GM18520 (cell line): ENCODE results near the gene PTPRN2.
"Not testable (repeated sequence)": the region's sequence is repeated elsewhere in the genome, so short reads cannot be mapped to it uniquely, and the experiment has no call there.

Experiments used
- ATAC-seq: cut with Tn5 transposase; IDR thresholded peaks from one replicate; pipeline ENCODE4 v1.9.1; 2021; ENCODE audit not compliant: unreplicated experiment

Gene PTPRN2

GRCh38 chr7:158406364-158406763 is 181.3 kb downstream of the PTPRN2 start:
- no peak for ATAC-seq

DNA sequence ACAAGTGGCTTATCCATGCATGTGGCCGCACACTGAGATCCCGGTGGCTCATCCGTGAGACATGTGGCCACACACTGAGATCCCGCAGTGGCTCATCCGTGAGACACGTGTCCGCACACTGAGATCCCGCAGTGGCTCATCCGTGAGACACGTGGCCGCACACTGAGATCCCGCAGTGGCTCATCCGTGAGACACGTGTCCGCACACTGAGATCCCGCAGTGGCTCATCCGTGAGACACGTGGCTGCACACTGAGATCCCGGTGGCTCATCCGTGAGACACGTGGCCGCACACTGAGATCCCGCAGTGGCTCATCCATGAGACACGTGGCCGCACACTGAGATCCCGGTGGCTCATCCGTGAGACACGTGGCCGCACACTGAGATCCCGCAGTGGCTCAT is 181.9 kb downstream of the PTPRN2 start:
- ATAC-seq = not testable (repeated sequence)

GRCh38 chr7:158405324-158405723 is 182.3 kb downstream of the PTPRN2 start:
- no peak for ATAC-seq

GRCh38 chr7:158404031-158404761 is 183.4 kb downstream of the PTPRN2 start:
- ATAC-seq = no peak

DNA sequence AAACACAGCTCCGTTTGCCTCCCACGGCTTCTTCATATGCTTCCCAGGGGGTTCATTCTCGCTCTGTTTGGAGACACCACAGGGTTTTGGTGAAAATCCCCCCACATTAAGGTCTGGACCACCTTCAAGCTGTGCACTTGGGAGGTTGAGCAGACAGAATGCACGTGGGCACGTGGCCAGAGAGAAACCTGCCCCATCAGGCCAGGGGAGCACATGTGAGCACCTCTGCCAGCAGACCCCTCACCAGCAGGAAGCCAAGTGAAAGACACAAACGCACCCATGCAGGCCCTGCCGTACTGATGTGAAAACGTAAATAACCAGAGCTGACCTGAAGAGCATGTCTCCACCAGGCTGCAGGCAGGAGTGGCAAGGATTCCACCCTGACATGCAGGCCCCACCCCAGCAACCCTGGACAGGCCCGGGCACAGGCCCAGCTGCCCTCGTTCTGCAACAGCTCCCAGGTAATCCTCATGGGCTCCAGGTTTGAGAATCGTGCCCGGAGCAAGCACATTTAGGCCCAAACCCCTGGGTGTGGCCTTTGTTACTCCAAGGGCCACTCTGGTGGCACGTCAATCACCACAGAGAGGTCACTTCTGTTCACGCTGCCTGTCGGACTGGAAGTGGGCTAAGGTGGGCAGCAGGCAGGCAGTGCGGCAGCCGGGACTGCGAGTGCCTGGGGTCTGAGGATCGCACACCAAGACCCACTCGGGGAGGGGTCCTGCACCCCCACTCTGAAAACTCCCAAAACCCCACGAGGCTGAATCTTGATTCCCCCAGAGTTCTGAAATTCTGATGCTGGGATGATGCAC is 184.4 kb downstream of the PTPRN2 start:
- no peak for ATAC-seq

DNA sequence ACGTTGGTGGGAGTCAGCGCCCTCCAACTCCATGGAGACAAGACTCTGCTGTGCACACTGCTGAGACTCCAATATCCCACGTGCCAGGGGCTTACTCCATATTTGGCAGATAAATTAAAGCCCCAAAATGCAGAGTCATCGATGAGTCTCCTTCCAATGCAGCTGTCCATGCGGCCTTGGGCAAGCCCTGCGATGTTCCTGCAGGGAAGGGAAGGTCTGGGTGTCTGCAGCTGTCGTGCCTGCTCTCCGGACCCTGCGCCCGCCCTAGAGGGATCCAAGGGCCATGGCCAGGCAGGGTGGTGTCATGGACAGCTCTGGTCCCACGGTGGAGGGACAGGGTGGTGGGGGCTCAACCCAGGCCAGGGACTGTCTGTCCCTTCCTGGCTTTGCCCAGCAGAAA is 185.2 kb downstream of the PTPRN2 start:
- ATAC-seq = no peak

DNA sequence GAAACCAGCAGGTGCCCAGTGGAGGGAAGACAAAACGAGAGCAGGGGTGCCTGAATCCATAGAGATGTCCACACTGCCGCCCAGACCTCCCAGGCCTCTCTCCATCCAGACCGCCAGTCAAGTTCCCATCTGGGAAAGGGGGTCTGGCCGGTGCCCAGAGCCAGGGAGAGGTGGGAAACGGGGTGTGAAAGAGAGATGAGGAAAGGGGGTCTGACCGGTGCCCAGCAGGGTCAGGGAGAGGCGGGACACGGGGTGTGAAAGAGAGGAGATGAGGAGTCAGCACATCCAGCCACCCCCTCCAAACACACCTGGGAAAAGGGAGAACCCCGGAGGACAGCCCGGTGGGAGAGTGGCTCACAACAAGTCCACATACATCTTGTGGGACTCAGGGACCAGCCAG is 185.8 kb downstream of the PTPRN2 start:
- ATAC-seq = no peak

- ATAC-seq = no peak
Measured at GRCh38 chr7:158401295-158401694, 186.3 kb downstream of the PTPRN2 start.

DNA sequence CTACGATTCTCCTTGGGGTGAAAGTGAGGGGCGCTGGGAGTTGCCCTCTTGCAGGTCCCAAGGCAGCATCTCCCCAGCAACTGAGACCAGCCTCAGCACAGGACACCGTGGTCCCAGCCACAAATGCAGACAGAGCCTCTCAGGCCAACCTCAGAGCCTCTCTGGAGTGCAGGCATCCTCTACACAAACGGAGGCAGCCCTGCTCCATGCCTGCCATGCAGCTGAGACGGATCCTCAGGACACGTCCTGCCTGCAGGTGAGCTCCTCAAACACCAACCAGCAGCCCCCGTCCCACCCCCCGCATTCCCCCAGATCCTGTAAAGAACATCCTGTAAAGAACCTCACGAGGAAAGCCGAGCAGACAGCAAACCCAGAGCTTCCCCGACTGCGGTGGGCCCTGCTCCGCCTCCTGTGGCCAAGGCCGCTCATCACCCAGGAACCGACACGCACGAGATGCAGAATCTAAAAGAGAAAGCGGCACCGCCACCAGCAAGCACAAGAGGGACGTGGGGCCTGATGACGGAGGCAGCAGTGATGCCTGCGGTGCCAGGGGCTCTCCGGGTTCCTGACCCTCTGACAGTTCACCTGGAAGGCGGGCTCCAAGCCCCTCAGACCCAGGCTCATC is 186.9 kb downstream of the PTPRN2 start:
- no peak for ATAC-seq

DNA sequence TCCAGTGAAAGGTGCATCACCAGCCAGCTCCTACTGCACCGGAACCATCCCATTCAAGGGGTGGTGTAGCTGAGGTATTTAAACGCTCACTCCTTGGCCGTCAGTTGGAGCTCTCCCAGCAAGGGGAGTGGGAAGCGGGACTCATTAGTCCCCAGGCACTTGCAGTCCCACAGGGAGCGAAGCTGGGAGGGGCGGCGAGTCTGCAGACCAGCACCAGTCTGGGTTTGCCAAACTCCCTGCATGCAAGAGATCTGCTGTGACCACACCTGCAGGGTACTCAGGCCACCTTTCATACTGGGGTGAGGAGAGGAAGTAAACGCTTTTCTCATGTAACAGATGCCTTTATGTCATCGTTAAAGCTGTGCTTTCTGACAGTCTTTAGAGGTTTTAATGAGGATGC is 187.9 kb downstream of the PTPRN2 start:
- ATAC-seq = no peak

- ATAC-seq = no peak
Measured at GRCh38 chr7:158398750-158399149, 188.9 kb downstream of the PTPRN2 start.

DNA sequence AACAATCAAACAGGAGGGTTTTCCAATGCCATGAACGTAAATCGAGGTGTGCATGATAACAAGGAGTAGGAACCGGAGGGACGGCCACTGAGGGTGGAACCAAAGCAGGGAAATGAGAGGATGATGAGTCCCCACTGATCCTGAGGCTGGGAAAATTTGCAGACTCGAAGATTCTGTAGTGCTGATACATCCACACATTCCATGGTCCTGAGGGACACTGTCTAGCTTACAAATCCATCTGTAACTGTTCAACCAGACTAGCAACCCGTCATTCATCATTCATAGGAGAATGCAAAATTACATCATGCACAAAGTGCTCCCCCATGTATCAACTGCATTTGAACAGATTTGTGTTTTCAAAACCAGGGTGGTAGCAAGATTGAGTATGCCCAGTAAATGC is 189.7 kb downstream of the PTPRN2 start:
- ATAC-seq = no peak

GRCh38 chr7:158396982-158397862 is 190.4 kb downstream of the PTPRN2 start:
- no peak for ATAC-seq

DNA sequence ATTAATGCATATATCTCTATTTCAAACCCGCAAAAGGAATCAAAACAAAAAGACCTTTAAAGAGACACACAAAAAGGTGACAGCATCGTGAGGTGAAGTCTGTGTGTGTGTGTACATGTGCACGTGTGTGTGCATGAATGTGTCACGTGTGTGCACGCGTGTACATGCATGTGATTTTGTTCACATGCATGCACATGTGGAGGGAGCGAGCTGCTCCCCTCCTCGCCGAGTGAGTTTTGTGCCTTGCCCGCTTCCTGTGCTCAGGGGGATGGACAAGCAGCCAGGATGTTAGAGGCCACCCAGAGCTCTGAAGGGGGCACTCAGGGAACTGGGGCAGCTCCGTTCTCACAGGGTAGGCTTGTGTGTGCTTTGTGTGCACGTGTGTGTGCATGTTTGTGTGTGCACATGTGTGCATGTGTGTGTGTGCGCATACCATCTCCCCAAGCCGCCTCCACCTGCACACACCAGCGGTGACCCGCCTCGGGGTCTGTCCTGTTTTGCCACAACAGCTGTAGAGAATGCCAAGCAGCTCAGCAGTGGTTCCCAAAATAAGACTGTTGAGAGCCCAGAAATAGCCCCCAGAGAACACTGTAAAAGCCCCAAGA is 191.2 kb downstream of the PTPRN2 start:
- ATAC-seq = no peak

DNA sequence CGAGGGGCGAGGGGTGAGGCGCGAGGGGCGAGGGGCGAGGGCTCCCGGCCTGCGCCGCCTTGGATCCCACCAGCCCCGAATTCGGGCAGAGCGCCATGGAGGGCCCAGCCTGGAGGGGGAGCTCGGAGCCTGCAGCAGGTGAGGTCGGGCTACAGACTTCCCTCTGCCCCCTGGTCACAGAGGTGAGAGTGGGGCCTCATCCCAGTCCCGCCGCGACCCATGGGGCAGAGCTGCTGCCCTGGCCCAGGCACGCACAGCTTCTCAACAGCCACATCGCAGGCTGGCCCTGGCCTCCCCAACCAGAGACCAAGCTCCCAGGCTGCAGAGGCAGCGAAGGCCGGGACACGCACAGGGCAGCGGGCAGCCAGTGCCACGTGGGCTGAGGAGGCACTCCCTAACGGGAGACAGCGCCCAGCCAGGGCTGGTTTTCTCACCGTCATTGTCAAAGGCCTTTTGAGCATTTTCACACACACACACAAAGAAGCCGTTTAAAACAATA is 191.8 kb downstream of the PTPRN2 start:
- no peak for ATAC-seq

- ATAC-seq = no peak
Measured at GRCh38 chr7:158395349-158395748, 192.3 kb downstream of the PTPRN2 start.

GRCh38 chr7:158394936-158395335 is 192.7 kb downstream of the PTPRN2 start:
- ATAC-seq = no peak

DNA sequence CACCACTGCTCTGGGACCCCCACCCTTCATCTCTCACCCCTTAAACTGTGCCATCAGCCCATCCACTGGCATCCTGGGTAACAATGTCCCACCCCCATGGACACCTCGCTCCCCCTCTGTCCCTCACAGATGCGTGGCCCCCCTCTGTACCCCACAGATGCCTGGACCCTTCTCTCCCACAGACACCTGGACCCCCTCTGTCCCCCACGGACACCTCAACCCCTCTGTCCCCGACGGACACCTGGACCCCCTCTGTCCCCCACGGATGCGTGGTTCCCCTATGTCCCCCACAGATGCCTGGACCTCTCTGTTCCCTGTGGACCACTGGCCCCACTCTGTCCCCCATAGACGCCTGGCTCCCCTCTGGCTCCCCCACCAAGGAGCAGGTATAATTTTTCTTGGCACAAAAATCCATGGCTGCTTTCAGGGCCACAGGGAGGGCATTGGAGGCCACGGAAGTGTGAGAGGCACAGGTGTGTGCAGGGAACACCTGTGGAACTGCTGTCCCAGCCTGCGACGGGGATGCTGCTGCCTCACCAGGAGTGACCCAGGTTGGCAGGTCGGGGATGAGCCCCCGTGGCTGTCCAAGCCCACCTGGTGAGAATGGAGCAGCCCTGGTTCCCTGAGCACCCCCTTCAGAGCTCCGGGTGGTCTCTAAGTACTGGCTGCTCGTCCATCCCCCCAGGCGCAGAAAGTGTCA is 193.5 kb downstream of the PTPRN2 start:
- no peak for ATAC-seq

DNA sequence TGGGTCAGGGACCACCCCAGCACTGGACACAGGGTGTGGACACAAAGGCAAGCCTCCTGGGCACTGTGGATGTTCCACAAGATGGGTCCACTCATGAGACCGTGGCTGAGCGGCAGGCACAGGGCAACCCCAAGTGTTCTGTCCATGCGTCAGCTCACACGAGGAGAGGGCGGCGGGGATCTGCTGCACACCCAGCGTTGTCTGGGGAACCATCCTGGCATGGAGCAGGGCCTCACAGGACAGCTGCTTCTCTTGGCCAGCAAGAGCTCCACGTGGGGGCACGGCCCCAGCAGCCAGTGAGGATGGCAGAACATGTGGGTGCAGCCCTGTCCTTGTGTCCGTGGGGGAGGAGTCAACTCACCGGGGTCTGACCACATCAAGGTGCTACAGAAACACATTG is 195.4 kb downstream of the PTPRN2 start:
- no peak for ATAC-seq

GRCh38 chr7:158391541-158391940 is 196.1 kb downstream of the PTPRN2 start:
- ATAC-seq = no peak
